Amniotic epithelial cell (primary cell): ENCODE results near the gene TCFL5.

ENCODE experiments used
- DNase-seq: peaks from one replicate; pipeline ENCODE4 v3.0.0-alpha.2; 2010; ENCODE audit warnings: low read depth

The TCFL5 gene

GRCh38 chr20:62809530-62810428 is 51.8 kb downstream of the TCFL5 start:
- no peak for DNase-seq

- DNase-seq = no peak
Measured at GRCh38 chr20:62808211-62808865, 53.3 kb downstream of the TCFL5 start.

GRCh38 chr20:62807444-62808210 is 54.0 kb downstream of the TCFL5 start:
- no peak for DNase-seq

- no peak for DNase-seq
Measured at GRCh38 chr20:62806383-62807050, 55.1 kb downstream of the TCFL5 start.

- peak; percentile 73 for DNase-seq
Measured at GRCh38 chr20:62805711-62806382, 55.8 kb downstream of the TCFL5 start.

GRCh38 chr20:62805155-62805710 is 56.4 kb downstream of the TCFL5 start:
- DNase-seq = no peak

- no peak for DNase-seq
Measured at GRCh38 chr20:62804627-62805154, 56.9 kb downstream of the TCFL5 start, which contains the start of gene OGFR. Gene OGFR, plus strand, starts transcription at chr20:62804835. Its CDS starts 25 bp downstream, at chr20:62804860.

- DNase-seq = no peak
Measured at GRCh38 chr20:62804021-62804626, 57.5 kb downstream of the TCFL5 start.

GRCh38 chr20:62802026-62802712 is 59.5 kb downstream of the TCFL5 start:
- no peak for DNase-seq

GRCh38 chr20:62801284-62802010 is 60.2 kb downstream of the TCFL5 start:
- DNase-seq = no peak

GRCh38 chr20:62800314-62801259 is 61.0 kb downstream of the TCFL5 start:
- no peak for DNase-seq

- no peak for DNase-seq
Measured at GRCh38 chr20:62799873-62800272, 61.7 kb downstream of the TCFL5 start.

GRCh38 chr20:62799459-62799858 is 62.2 kb downstream of the TCFL5 start:
- no peak for DNase-seq

- no peak for DNase-seq
Measured at GRCh38 chr20:62799036-62799435, 62.6 kb downstream of the TCFL5 start.

- no peak for DNase-seq
Measured at GRCh38 chr20:62797671-62798532, 63.7 kb downstream of the TCFL5 start.

- no peak for DNase-seq
Measured at GRCh38 chr20:62796699-62797491, 64.7 kb downstream of the TCFL5 start.
